Heart left ventricle (tissue), 16 donors: ENCODE data around the gene SULF2. TPM values are rescaled to one million over a fixed set of nuclear protein-coding genes. Genes with fewer than 3 reads are reported as not detected.

ENCODE experiments used
- ATAC-seq, 4 donors: fragments of 200-7000 bp; cut with Tn5 transposase; one replicate each; pipeline ENCODE4 v1.9.1; 2020 to 2022; ENCODE audit warnings: moderate library complexity in 4 of 4, mild to moderate bottlenecking in 3 of 4, moderate number of reproducible peaks in 1 of 4
- DNase-seq, 5 donors: peaks; one replicate each; pipeline ENCODE4 v3.0.0-alpha.2; 2020
- H3K27ac ChIP-seq, 12 donors: fragments of 200-600 bp; sonication (generic) in 4 of 12; one replicate each; pipeline versions ENCODE4 v1.5.0 to v1.8.0; 2016 to 2022; ENCODE audit warnings: mild to moderate bottlenecking in 2 of 12
- H3K27me3 ChIP-seq, 9 donors: fragments of 200-600 bp; sonication (generic) in 2 of 9; one replicate each; pipeline versions ENCODE4 v1.5.1 to v1.8.0; 2016 to 2022; ENCODE audit warnings: mild to moderate bottlenecking in 3 of 9
- H3K36me3 ChIP-seq, 9 donors: fragments of 200-600 bp; sonication (generic) in 2 of 9; one replicate each; pipeline versions ENCODE4 v1.5.0 to v1.8.0; 2018 to 2022; ENCODE audit warnings: mild to moderate bottlenecking in 2 of 9
- H3K4me1 ChIP-seq, 12 donors: fragments of 200-600 bp; sonication (generic) in 4 of 12; one replicate each; pipeline versions ENCODE4 v1.5.0 to v1.8.0; 2016 to 2022; ENCODE audit warnings: mild to moderate bottlenecking in 3 of 12
- H3K4me3 ChIP-seq, 12 donors: fragments of 200-600 bp; sonication (generic) in 4 of 12; one replicate each; pipeline versions ENCODE4 v1.5.0 to v1.8.0; 2017 to 2022; ENCODE audit warnings: mild to moderate bottlenecking in 9 of 12, moderate library complexity in 4 of 12
- H3K9me3 ChIP-seq, 12 donors: fragments of 200-600 bp; sonication (generic) in 4 of 12; one replicate each; pipeline versions ENCODE4 v1.5.0 to v1.8.0; 2016 to 2022; ENCODE audit warnings: mild to moderate bottlenecking in 1 of 12
- POLR2A ChIP-seq, 2 donors: fragments of 450-650 bp; IDR thresholded peaks; one replicate each; pipeline ENCODE4 v1.6.1; 2017; ENCODE audit warnings: antibody characterized with exemption in 2 of 2, mild to moderate bottlenecking in 2 of 2, moderate library complexity in 2 of 2
- whole genome bisulfite sequencing, 4 donors: extraction: QIAGEN DNeasy Blood & Tissue Kit in 2 of 4; methylation state at CpG; one replicate each; pipeline versions ENCODE4 v1.1.5 to v1.1.7; 2013 to 2018; 5-methylcytosine and 5-hydroxymethylcytosine counted together
- intact Hi-C, 10 donors: fragments of 100-400 bp; cut with DNase I; formaldehyde crosslinking; loops; one replicate each; pipeline versions ENCODE4 v1.11.1 to v1.14.2; 2022
- polyA plus RNA-seq, 2 donors: library from polyadenylated mRNA; stranded (reverse); fragments of 200-250 nt; gene quantifications; one replicate each; pipeline ENCODE4 v1.2.3, GENCODE V29; 2013
- total RNA-seq, 9 donors: library from RNA; depleted of rRNA in 2 of 9; stranded (reverse); fragments of >200 nt in 2 of 9; fragmentation: NEBNext Ultra II Directional in 3 of 9; extraction: Animal tissue kit (Norgen Biotek cat#: 25700) in 3 of 9; gene quantifications; one replicate each; pipeline versions ENCODE4 v1.1.0 to v1.2.4, GENCODE V29; 2016 to 2023
- TF ChIP-seq, protein P1 (sequence below), 12 donors: fragments of 200-600 bp; sonication (generic) in 4 of 12; IDR thresholded peaks; one replicate each; pipeline versions ENCODE4 v1.5.0 to v1.8.0; 2018 to 2022; ENCODE audit warnings: antibody characterized with exemption in 12 of 12, mild to moderate bottlenecking in 5 of 12
- donor health status: ischemic (EF 13 %, LVEDD 7.1; RV severe dilation, severe dysfunction).
- donor health status: healthy with polysubstance abuse.
- donor health status: DM: no; HTN: yes; CAD: no.
- donor health status: DM: no; HTN: no; CAD: no.
- donor health status: ischemic (EF 25% LVEDD 6.9; RV normal size, moderate dysfunction).
- donor health status: ischemic (EF 25% LVEDD 5.7; RV mildly dilated, moderate dysfunction).
- donor health status: healthy.
- donor health status: DM: yes; HTN: yes; CAD: no.
- donor health status: ischemic (EF 35%, LVEDD 5.7; RV mildly dilated, moderate dysfunction).
- donor health status: nonischemic (EF 11% LVEDD 7.7; RV severe dilation, severe dysfunction).
- donor health status: DM: yes; HTN: yes; CAD: no.
- donor health status: PGD.
- donor health status: ischemic (EF 29% LVEDD 5.4; RV normal size, mild dysfunction).
- donor health status: nonischemic (EF 23%, LVEDD 6.1; RV moderate dilation, normal function).

Gene SULF2
- total and polyA plus RNA-seq, 11 donors, result 16.7 to 51.5 (median 28.5) TPM

DNA sequence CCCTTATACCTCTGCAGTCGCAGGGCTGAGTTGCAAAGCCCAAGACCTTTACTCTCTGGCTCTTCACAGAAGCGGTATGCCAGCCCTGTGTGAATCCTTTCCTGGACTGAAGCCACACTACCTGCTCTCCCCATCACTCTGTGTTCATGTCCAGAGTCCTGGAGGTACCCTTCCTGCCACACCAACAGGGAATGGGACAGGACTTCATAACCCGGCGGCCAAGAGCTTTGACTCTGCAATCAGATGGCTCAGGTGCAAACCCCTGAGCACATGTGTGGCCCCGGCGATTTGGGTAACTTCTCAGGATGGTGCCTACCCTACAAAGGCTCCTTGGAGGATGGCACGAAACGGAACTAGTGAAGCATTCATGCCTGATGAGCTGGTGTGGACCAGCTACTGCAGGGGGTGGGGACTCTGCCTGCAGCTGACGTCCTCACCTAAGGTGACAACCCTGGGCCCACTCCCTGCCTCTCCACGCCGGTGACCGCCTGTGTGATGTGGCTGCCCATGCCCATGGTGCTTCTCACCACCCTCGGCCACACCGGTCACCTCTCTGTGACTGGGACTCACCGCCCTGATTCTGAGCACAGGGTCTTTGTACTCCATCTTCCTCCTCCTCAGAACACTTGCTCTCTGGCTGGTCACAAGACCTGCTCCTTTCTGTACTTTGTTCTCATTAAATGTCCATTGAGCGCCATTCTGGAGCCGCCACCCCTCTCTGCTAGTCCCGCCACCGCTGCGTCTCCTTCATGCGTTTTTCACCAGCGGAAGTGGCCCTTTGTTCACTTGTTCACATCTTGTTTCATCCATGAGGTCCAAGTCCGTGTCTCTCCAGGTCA is 116.7 kb downstream of the SULF2 start:
- no peak overlapping the region for H3K4me3 ChIP-seq
- intact Hi-C loops, result loop anchor here in 1 of 10 donors (5.0 kb wide), 1 partner anchor 119 kb away; the partner anchor contains the start of gene SULF2
- no peak for DNase-seq
- peaks cover 0 to 36% (median 0%) of the 10 kb centered on the region in 9 donors for H3K36me3 ChIP-seq
- WGBS, 4 donors, result 96 to 97% (median 97%) methylated on average over 23 of the region's 23 CpGs
- H3K27ac ChIP-seq, result no peak overlapping the region
- H3K27me3 ChIP-seq, result no peaks in the 10 kb centered on the region
- H3K9me3 ChIP-seq, result no peaks in the 10 kb centered on the region
- no peak for ATAC-seq
- peaks cover 0 to 13% (median 5%) of the 10 kb centered on the region in 12 donors for H3K4me1 ChIP-seq
- TF ChIP-seq, protein P1, sequence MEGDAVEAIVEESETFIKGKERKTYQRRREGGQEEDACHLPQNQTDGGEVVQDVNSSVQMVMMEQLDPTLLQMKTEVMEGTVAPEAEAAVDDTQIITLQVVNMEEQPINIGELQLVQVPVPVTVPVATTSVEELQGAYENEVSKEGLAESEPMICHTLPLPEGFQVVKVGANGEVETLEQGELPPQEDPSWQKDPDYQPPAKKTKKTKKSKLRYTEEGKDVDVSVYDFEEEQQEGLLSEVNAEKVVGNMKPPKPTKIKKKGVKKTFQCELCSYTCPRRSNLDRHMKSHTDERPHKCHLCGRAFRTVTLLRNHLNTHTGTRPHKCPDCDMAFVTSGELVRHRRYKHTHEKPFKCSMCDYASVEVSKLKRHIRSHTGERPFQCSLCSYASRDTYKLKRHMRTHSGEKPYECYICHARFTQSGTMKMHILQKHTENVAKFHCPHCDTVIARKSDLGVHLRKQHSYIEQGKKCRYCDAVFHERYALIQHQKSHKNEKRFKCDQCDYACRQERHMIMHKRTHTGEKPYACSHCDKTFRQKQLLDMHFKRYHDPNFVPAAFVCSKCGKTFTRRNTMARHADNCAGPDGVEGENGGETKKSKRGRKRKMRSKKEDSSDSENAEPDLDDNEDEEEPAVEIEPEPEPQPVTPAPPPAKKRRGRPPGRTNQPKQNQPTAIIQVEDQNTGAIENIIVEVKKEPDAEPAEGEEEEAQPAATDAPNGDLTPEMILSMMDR (IDR thresholded peaks at IDR 0.05), result no peak
- TF ChIP-seq POLR2A (IDR thresholded peaks at IDR 0.05), result no peak

DNA sequence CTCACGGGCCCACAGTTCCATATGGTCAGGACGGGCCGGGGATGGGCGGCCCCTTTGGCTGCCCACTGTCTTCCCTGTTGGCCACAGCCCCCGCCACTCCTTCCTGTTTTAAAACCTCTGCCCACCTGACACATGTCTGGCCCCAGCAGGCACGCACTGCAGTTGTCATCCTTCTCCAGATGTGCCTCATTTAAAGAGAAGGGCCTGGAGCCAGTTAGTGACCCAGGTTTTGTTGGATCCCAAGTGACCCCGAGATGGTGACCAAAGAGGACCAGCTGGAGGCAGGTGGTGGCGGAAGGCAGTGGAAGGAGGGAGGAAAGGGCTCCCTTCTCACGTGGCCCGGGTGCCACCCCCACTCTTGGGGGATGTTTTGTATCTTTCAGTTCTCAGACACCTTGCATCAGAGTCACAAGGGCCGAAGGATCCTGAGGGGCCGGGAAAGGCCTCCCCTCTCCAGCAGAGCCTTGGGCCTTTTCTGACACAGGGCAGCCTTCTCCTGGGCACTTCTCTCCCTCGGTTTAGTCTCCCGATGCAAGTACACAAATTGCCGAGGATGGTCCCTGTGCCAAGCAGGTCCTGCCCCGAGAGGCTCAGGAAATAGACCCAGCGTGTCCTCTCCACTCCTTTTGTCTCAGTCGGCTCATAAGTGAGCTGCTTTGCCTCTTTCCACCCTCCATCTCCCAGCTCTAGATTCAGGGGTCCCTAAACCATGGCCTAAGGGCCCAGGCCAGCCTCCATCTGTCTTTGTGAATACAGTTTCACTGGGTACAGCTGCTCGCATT is 117.6 kb downstream of the SULF2 start:
- Histone ChIP-seq H3K4me3 (no peak overlapping the region), H3K9me3 (no peaks in the 10 kb centered on the region), H3K27me3 (no peaks in the 10 kb centered on the region), H3K36me3 (peaks cover 0 to 39% (median 2%) of the 10 kb centered on the region in 9 donors), H3K27ac (no peak overlapping the region), H3K4me1 (peaks cover 0 to 13% (median 6%) of the 10 kb centered on the region in 12 donors)
- ATAC-seq (no peak), DNase-seq (no peak)
- no peak for TF ChIP-seq POLR2A (IDR thresholded peaks at IDR 0.05)
- TF ChIP-seq, protein P1 (IDR thresholded peaks at IDR 0.05), result no peak
- intact Hi-C loops, result loop anchor here in 1 of 10 donors (5.0 kb wide), 1 partner anchor 120 kb away; the partner anchor contains the start of gene SULF2
- WGBS, 4 donors, result 71 to 77% (median 73%) methylated on average over 19 of the region's 19 CpGs

DNA sequence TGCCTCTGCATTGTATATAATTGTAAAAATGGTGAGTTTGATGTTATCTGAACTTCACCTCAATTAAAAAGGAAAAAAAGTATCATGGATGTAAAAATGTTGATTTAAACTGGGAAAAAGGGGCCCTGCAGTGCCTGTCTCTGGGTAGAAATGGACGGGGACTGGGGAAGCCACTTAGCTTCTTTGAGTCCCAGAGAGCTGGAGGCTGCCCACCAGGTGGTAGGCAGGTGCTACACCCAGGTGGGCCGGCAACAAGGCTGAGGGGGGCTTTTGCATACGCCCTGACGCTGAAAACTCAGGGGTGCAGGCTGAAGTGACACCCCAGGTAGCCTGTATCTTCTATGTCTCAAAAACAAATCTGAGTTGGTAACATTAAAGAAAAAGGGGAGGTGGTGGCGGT is 118.2 kb downstream of the SULF2 start:
- Histone ChIP-seq H3K4me3 (no peak overlapping the region), H3K27me3 (no peaks in the 10 kb centered on the region), H3K27ac (no peak overlapping the region), H3K4me1 (peaks cover 0 to 13% (median 6%) of the 10 kb centered on the region in 12 donors), H3K9me3 (no peaks in the 10 kb centered on the region), H3K36me3 (peaks cover 0 to 43% (median 8%) of the 10 kb centered on the region in 9 donors)
- DNase-seq (no peak), ATAC-seq (no peak)
- TF ChIP-seq POLR2A (IDR thresholded peaks at IDR 0.05), result no peak
- TF ChIP-seq, protein P1 (IDR thresholded peaks at IDR 0.05), result no peak
- WGBS, 4 donors, result 88 to 91% (median 90%) methylated on average over 5 of the region's 5 CpGs
- intact Hi-C loops, result loop anchor here in 1 of 10 donors (5.0 kb wide), 1 partner anchor 120 kb away; the partner anchor contains the start of gene SULF2

DNA sequence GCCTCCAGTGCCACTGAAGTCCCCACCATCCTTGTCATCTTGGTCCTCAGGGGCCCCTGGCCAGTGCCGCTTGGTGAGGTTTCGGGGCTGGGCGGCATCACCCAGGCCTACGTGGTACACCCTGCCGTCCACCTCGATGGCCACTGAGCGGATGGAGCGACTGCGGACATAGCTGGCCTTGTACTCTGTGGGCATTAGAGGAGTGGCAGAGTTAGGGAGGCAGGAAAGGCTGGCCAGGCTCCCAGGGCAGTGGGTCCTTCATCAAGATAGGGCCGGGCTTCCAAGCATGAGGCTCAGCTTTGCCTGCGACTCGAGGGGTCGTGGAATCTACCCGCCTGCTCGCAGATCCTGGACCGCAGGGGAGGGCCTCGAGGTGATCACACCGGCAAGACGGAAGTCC is 119.0 kb downstream of the SULF2 start:
- Histone ChIP-seq H3K27ac (no peak overlapping the region), H3K4me3 (no peak overlapping the region), H3K27me3 (no peaks in the 10 kb centered on the region), H3K9me3 (no peaks in the 10 kb centered on the region), H3K4me1 (peaks cover 0 to 13% (median 6%) of the 10 kb centered on the region in 12 donors), H3K36me3 (peaks cover 0 to 43% (median 16%) of the 10 kb centered on the region in 9 donors)
- TF ChIP-seq, protein P1 (IDR thresholded peaks at IDR 0.05), result no peak
- no peak for TF ChIP-seq POLR2A (IDR thresholded peaks at IDR 0.05)
- WGBS, 4 donors, result 94 to 99% (median 95%) methylated on average over 18 to 19 of the region's 19 CpGs
- intact Hi-C loops, result loop anchor here in 1 of 10 donors (5.0 kb wide), 1 partner anchor 121 kb away; the partner anchor contains the start of gene SULF2
- ATAC-seq (no peak), DNase-seq (no peak)
